ENCODE results near the gene COA7.
A peak's percentile ranks its signal among the peaks of the same experiment; 100 is the strongest.

COA7 gene

DNA sequence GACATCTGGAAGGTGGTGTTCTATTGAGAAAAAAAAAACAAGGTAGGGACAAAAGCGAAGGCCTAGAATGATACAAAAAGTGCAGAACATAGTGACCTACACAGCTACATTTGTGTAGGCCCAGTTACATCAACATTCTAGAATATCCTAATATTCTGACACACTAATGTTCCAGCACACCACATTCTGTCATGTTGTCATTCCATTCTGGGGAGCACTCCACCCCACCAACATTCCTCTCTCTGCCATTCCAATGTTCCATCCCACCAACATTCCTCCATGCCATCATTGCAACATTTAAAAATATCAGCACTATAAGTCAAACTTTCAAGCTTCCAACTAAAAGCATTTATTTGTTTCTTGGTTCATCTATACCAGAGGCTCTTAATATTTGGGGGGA lies 28.5 kb downstream of the COA7 start:
- no peak for DNase-seq (ENCODE audit: low read depth in 2 of 2)

- no peak for DNase-seq (ENCODE audit: low read depth in 2 of 2)
Observed at GRCh38 chr1:52668711-52669110, 29.4 kb downstream of the COA7 start.

- DNase-seq (ENCODE audit: low read depth in 2 of 2): no peak
Observed at GRCh38 chr1:52667984-52668383, 30.2 kb downstream of the COA7 start.

DNA sequence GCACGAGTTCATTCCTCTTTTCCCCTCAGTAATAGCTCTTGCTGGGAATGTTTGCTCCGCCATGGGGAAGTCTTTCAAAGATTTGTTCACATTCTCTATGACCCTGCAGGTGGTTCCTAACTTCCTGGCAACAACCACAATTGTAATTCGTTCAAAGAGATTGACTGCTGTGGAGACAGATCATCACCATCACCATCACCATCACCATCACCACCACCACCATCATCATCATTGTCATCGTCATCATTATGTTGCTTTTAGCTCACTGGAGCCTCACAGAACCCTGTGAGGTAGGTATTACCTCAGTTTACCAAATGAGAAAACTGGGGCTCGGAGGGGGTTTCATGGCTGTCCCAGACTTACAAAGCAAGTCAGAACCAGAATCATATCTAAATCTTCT lies 30.9 kb downstream of the COA7 start:
- DNase-seq (ENCODE audit: low read depth in 2 of 2): no peak

DNA sequence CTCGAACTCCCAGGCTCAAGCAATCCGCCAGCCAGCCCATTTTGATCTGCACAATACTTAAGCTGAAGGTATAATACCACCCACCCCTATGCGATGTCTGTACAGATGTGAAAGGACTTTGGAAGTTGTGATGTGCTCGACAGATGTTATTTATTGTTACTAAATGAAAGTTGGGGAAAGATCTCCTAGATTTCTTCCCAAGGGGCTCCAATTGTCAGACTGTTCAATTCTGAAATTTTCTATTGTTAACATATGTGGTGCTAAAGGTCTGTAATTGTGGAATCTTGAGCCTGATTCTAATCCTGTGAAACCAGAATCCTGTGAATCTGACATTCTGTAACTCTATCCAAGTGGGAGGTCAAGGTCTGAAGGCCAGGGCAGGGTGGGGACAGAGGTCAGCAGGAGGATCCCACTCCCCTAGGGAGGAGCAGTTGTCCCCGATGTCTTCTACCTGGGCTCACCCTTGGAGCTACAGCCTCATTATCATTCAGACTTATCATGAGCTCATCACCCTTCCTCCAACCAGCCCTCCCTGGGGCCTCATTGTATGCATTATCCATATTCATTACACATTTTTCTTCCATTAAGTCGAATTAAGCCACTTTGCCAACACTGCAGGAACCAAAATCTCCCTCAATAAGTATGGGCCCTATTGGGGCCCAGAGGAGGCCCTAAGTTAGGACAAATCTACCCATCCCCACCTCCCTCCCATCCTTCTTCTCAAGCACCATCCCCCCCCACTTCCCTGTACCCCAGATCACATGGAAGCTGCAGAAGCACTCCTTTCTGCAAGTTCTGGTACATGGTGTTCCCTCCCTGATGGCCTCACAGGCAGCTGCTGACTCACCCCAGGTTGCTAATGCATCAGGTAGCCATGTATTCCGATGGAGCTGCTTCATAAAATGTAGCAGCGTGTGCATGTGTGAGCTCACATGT lies 32.9 kb downstream of the COA7 start:
- no peak for DNase-seq (ENCODE audit: low read depth in 2 of 2)

GRCh38 chr1:52663716-52664115 lies 34.4 kb downstream of the COA7 start:
- no peak for DNase-seq (ENCODE audit: low read depth in 2 of 2)

- DNase-seq (ENCODE audit: low read depth in 2 of 2): no peak
Observed at GRCh38 chr1:52662645-52663313, 35.4 kb downstream of the COA7 start.

DNA sequence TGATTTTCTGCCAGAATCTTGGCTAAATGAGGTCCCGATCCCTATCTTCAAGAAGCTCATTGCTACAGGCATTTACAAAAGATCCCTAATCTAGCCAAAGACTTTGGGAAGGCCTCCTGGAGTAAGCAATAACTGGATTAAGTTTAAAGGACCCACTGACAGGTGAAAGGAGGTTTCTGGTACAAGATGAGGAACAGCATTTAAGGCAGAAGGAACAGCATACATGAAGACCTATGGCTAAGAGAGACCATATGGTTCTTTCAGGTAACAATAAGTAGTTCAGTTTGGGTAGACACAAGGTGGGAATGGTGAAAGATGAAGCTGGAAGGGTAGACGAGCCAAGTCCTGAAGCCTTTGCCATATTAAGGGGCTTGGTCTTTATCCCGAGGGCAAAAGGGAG lies 37.3 kb downstream of the COA7 start:
- no peak for DNase-seq (ENCODE audit: low read depth in 2 of 2)

- no peak for DNase-seq (ENCODE audit: low read depth in 2 of 2)
Observed at GRCh38 chr1:52659851-52660596, 38.1 kb downstream of the COA7 start.

DNA sequence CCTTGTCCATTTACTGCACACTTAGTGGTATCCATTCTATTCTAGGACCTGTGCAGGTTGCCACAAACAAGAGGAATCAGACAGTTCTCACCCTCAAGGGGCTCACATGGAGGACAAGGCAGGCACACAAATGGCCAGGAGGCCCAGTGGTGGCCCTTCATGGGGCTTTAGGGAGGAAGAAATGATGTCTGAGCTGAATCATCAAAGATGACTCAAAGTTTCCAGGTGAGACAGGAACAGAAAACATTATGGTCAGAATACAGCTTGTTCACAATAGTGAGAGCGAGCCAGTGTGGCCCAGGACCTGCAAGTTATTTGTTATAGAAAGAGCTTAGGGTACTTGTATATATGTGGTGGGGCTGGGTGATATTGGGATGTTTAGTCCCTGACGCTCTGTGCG lies 38.8 kb downstream of the COA7 start:
- peak; percentile 4 to 5 for DNase-seq (ENCODE audit: low read depth in 2 of 2)

GRCh38 chr1:52658795-52659194 lies 39.4 kb downstream of the COA7 start:
- no peak for DNase-seq (ENCODE audit: low read depth in 2 of 2)

GRCh38 chr1:52657702-52658101 lies 40.4 kb downstream of the COA7 start:
- DNase-seq (ENCODE audit: low read depth in 2 of 2): no peak

DNA sequence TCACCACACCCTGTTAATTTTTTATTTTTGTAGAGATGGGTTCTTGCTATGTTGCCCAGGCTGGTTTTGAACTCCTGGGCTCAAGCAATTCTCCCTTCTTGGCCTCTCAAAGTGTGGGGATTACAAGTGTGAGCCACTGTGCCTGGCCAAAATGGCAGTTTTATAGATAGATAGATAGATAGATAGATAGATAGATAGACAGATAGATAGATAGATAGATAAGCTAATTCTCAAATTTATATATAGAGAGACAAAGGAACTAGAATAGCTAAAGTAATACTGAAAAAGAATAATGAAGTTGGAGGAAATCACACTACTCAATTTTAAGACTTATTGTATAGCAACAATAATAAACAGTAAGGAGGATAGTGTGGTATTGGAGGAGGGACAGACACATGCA lies 44.1 kb downstream of the COA7 start:
- no peak for DNase-seq (ENCODE audit: low read depth in 2 of 2)

DNA sequence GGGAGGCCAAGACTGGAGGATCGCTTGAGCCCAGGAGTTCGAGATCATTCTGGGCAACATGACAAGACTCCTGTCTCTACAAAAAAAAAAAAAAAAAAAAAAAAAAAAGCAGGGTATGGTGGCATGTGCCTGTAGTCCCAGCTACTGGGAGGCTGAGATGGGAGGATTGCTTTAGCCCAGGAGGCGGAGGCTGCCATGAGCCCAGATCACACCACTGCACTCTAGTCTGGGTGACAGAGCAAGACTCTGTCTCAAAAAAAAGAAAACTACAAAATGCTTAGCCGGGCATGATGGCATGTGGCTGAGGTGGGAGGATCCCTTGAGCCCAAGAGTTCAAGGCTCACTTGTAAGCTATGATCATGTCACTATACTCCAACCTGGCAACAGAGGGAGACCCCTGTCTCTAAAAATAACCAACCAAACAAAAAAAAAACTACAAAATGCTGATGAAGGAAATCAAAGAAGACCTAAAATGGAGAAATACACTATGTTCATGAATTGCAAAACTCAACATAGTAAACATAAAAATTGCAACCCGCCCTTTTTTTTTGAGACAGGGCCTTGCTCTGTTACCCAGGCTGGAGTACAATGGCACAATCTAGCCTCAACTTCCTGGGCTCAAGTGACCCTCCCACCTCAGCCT lies 44.8 kb downstream of the COA7 start:
- DNase-seq (ENCODE audit: low read depth in 2 of 2): no peak

- no peak for DNase-seq (ENCODE audit: low read depth in 2 of 2)
Observed at GRCh38 chr1:52651904-52652303, 46.2 kb downstream of the COA7 start.

DNA sequence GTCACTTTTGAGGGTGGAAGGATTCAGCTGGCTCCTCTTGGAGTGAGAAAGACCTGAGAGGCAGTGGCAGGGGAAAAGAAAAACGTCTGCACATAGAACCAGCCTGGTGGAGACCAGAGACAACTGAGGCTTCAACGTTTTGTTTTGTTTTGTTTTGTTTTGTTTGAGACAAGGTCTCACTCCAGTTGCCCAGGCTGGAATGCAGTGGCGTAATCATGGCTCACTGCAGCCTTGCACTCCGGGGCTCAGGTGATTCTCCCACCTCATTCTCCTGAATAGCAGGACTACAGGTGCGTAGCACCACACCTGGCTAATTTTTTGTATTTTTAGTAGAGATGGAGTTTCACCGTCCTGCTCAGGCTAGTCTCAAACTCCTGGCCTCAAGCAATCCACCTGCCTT lies 52.9 kb downstream of the COA7 start:
- no peak for DNase-seq (ENCODE audit: low read depth in 2 of 2)

GRCh38 chr1:52641307-52641706 lies 56.8 kb downstream of the COA7 start:
- no peak for DNase-seq (ENCODE audit: low read depth in 2 of 2)

- DNase-seq (ENCODE audit: low read depth in 2 of 2): no peak
Observed at GRCh38 chr1:52640697-52641096, 57.5 kb downstream of the COA7 start.

DNA sequence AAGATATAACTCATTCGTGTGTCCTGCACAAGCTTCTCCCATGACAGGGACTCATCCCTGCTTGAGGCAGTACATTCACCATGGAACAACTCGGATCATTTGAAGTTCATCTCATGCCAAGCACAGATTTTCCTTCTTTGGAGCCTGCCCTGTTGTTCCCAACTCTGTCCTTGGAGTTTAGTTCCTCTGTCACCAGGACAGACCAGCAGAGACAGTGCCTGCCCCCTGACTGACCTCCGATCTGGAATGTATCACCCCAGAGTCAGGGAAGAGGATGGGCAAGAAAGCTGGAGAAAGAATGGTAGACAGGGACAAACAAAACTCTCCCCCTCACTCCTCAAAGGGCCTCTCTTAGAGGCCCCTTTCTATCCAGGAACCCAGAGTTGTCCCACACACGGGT lies 60.2 kb downstream of the COA7 start:
- no peak for DNase-seq (ENCODE audit: low read depth in 2 of 2)

DNA sequence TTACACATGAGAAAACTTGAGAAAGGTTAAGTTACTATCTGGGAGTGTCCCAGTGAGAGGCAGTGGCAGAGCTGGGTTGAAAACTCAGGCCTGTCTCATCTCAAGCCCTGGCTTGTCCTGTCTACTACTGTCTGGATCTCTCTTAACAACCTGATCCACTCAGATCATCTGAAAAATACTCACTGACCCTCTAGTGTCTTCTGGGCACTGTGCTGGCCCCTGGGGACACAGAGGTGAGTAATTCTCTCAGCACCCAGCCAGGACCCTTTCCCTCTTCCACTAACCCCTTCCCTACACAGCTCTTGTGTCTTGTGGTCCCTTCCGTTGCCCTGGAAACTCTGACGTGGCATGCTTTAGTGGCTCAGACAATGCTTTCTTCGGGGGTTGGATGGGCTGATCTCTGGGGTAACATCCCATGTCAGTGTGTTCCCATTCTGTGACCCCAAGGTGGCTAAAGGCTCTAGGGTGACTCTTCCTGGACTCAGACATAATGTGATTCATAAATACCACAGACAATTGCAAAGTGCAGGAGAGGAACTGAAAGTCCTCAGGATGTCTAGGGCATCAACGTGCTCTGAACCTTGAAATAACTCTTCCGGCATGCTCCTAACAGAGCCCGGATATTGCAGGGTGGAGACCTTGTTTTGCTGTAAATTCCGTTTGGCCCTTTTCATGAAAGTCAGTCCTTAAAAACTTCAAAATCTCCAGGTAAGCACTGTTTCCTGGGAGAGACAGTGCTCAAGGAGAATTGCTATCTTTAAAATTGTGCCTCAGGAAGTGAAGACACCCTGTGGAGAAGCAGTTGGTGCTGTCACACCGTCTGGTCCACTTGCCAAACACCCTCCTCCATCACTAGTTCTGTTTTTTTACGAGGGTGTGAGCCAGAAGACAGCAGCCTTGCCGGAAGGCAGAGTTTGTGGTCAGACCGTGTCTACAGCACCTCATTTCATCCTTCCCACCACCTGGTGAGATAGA lies 61.1 kb downstream of the COA7 start:
- DNase-seq (ENCODE audit: low read depth in 2 of 2): peak; percentile 34 to 51
